Measurements from ENCODE around the gene EFNB2. TPM values are rescaled to one million over a fixed set of nuclear protein-coding genes. Genes with fewer than 3 reads are reported as not detected.

EFNB2 gene
- total and polyA plus RNA-seq, 2 of the 13 experiments (the other 11 are each of a cell fraction or from before 2014, with no cell fraction given), result 0.11 to 0.20 TPM

GRCh38 chr13:106499113-106499512, 36.3 kb downstream of the EFNB2 start (continued):
- TF ChIP-seq ZBTB40 (IDR thresholded peaks at IDR 0.05) (no peak), ZBTB40 (CRISPR knock-in tag; IDR thresholded peaks at IDR 0.05) (no peak), ZNF7 (CRISPR knock-in tag; IDR thresholded peaks at IDR 0.05) (no peak), SSRP1 (CRISPR knock-in tag; IDR thresholded peaks at IDR 0.05) (no peak), PBX2 (CRISPR knock-in tag; IDR thresholded peaks at IDR 0.05) (no peak), NFKB2 (CRISPR knock-in tag; IDR thresholded peaks at IDR 0.05; ENCODE audit: borderline replicate concordance) (no peak), HOMEZ (CRISPR knock-in tag; IDR thresholded peaks at IDR 0.05; ENCODE audit: low read depth) (no peak), ZNF841 (CRISPR knock-in tag; IDR thresholded peaks at IDR 0.05; ENCODE audit: borderline replicate concordance) (no peak), ZFP62 (CRISPR knock-in tag; IDR thresholded peaks at IDR 0.05) (no peak), GABPB1 (CRISPR knock-in tag; IDR thresholded peaks at IDR 0.05) (no peak), HINFP (CRISPR knock-in tag; IDR thresholded peaks at IDR 0.05; ENCODE audit: low read depth) (no peak)
